ENCODE results near the gene MAPK8IP2.
"Not testable (repeated sequence)": the region's sequence is repeated elsewhere in the genome, so short reads cannot be mapped to it uniquely, and the experiment has no call there.

The MAPK8IP2 gene

GRCh38 chr22:50635591-50635990 lies 35.0 kb downstream of the MAPK8IP2 start:
- no peak overlapping the region for H3K9ac ChIP-seq (ENCODE audit: low read length)
- no peaks in the 10 kb centered on the region for H3K9me3 ChIP-seq (ENCODE audit: insufficient read depth, low read length)
- no peak overlapping the region for H3K4me2 ChIP-seq (ENCODE audit: low read depth, low read length, poor library complexity, severe bottlenecking)
- H3K36me3 ChIP-seq (ENCODE audit: low read length): no peaks in the 10 kb centered on the region
- no peak for TF ChIP-seq EZH2phosphoT487 (conservative IDR thresholded peaks at IDR 0.05; ENCODE audit: low read length)
- TF ChIP-seq, protein P1, sequence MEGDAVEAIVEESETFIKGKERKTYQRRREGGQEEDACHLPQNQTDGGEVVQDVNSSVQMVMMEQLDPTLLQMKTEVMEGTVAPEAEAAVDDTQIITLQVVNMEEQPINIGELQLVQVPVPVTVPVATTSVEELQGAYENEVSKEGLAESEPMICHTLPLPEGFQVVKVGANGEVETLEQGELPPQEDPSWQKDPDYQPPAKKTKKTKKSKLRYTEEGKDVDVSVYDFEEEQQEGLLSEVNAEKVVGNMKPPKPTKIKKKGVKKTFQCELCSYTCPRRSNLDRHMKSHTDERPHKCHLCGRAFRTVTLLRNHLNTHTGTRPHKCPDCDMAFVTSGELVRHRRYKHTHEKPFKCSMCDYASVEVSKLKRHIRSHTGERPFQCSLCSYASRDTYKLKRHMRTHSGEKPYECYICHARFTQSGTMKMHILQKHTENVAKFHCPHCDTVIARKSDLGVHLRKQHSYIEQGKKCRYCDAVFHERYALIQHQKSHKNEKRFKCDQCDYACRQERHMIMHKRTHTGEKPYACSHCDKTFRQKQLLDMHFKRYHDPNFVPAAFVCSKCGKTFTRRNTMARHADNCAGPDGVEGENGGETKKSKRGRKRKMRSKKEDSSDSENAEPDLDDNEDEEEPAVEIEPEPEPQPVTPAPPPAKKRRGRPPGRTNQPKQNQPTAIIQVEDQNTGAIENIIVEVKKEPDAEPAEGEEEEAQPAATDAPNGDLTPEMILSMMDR (IDR thresholded peaks at IDR 0.05; ENCODE audit: insufficient read depth, low read length, poor library complexity, severe bottlenecking): no peak
- H3K9me2 ChIP-seq (replicated peaks; ENCODE audit: insufficient read depth, low read length): no peaks in the 10 kb centered on the region
- H4K20me1 ChIP-seq (ENCODE audit: low read depth, low read length): no peaks in the 10 kb centered on the region
- no peaks in the 10 kb centered on the region for H3K27me3 ChIP-seq (ENCODE audit: low read length)
- H3K4me3 ChIP-seq (ENCODE audit: insufficient read depth, low read length, poor library complexity, severe bottlenecking): no peak overlapping the region
- H3F3A ChIP-seq (ENCODE audit: insufficient read depth): no peaks in the 10 kb centered on the region
- H3K79me2 ChIP-seq (ENCODE audit: insufficient read depth, low read length): no peaks in the 10 kb centered on the region
- H3K27ac ChIP-seq (ENCODE audit: low read depth, low read length): no peak overlapping the region
- no peak overlapping the region for H2AFZ ChIP-seq (ENCODE audit: low read depth, low read length, severe bottlenecking)

DNA sequence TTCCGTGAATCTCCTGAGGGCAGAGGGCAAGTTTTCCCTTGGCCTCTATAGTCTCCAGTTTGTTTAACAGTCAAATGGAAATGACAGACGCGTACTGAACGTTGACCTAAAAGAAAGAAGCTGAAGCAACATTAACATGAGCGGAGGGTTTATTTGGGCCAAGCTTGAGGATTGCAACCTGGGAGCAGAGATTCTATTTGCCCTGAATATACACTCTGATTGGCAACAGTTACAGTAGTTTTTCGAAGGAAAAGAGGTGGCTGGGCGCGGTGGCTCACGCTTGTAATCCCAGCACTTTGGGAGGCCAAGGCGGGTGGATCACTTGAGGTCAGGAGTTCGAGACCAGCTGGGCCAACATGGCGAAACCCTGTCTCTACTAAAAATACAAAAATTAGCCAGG lies 39.7 kb downstream of the MAPK8IP2 start:
- not testable (repeated sequence) for H3K27me3 ChIP-seq (ENCODE audit: low read length); H3K9ac ChIP-seq (ENCODE audit: low read length); H3K4me2 ChIP-seq (ENCODE audit: low read depth, low read length, poor library complexity, severe bottlenecking); H3K79me2 ChIP-seq (ENCODE audit: insufficient read depth, low read length); H3K27ac ChIP-seq (ENCODE audit: low read depth, low read length); H3F3A ChIP-seq (ENCODE audit: insufficient read depth); H3K9me2 ChIP-seq (replicated peaks; ENCODE audit: insufficient read depth, low read length); H2AFZ ChIP-seq (ENCODE audit: low read depth, low read length, severe bottlenecking); H3K9me3 ChIP-seq (ENCODE audit: insufficient read depth, low read length); H4K20me1 ChIP-seq (ENCODE audit: low read depth, low read length); H3K36me3 ChIP-seq (ENCODE audit: low read length); H3K4me3 ChIP-seq (ENCODE audit: insufficient read depth, low read length, poor library complexity, severe bottlenecking)

DNA sequence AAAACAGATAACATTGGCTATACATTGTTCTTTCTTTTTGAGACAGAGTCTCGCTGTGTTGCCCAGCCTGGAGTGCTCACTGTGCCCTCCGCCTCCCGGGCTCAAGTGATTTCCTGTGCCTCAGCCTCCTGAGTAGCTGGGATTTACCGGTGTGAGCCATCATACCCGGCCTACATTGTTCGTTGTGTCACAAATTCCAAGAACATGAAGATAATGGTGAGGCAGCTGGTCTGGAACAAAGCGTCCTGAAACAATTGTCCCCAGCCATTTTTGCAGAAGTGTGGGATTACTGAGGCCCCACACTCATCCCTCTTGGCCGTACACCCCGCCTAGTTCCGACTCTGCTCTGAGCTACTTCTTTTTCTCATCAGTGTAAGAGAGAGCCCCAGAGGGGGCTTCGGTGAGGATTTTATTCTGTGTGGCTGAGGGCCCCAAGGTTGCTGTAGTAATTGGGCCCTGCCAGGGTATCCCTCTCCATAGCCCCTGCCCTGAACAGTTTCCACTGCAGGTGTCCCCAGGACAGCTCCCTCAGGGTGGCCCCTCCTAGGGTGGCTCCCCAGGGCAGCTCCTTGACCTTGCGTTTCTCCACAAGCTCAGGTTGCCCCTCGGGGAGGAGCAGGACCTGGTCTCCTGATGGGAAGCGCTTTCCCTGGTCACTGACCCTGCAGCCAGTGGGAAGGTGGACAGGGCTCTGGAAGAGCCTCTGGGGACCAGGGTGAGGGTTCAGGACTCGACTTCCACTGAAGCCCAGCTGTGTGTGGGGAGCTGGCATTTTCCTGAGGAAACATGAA lies 40.5 kb downstream of the MAPK8IP2 start:
- no peaks in the 10 kb centered on the region for H3K27me3 ChIP-seq (ENCODE audit: low read length)
- H3K4me3 ChIP-seq (ENCODE audit: insufficient read depth, low read length, poor library complexity, severe bottlenecking): no peak overlapping the region
- no peaks in the 10 kb centered on the region for H3K36me3 ChIP-seq (ENCODE audit: low read length)
- H3F3A ChIP-seq (ENCODE audit: insufficient read depth): no peaks in the 10 kb centered on the region
- H4K20me1 ChIP-seq (ENCODE audit: low read depth, low read length): no peaks in the 10 kb centered on the region
- H3K79me2 ChIP-seq (ENCODE audit: insufficient read depth, low read length): no peaks in the 10 kb centered on the region
- H3K27ac ChIP-seq (ENCODE audit: low read depth, low read length): no peak overlapping the region
- H3K9me3 ChIP-seq (ENCODE audit: insufficient read depth, low read length): no peaks in the 10 kb centered on the region
- no peak overlapping the region for H3K9ac ChIP-seq (ENCODE audit: low read length)
- no peak overlapping the region for H3K4me2 ChIP-seq (ENCODE audit: low read depth, low read length, poor library complexity, severe bottlenecking)
- no peak overlapping the region for H2AFZ ChIP-seq (ENCODE audit: low read depth, low read length, severe bottlenecking)
- H3K9me2 ChIP-seq (replicated peaks; ENCODE audit: insufficient read depth, low read length): no peaks in the 10 kb centered on the region
- no peak for TF ChIP-seq EZH2phosphoT487 (conservative IDR thresholded peaks at IDR 0.05; ENCODE audit: low read length)
- TF ChIP-seq, protein P1 (IDR thresholded peaks at IDR 0.05; ENCODE audit: insufficient read depth, low read length, poor library complexity, severe bottlenecking): no peak
